IMR-90 (cell line): ENCODE data around the gene TAF7. TPM values are rescaled to one million over a fixed set of nuclear protein-coding genes. Genes with fewer than 3 reads are reported as not detected.

Source experiments
- ATAC-seq: fragments of 200-7000 bp; cut with Tn5 transposase; 2 replicates; pipeline ENCODE4 v1.9.1; 2020; ENCODE audit warnings: low read depth, mild to moderate bottlenecking, moderate library complexity
- BruUV-seq: library from RNA; stranded (reverse); fragments of 400-500 nt; replicated peaks from 2 replicates; lab custom pipeline; 2021; lab: Mats Ljungman, UMichigan
- CTCF ChIA-PET: fragments of 300-600 bp; formaldehyde crosslinking; extraction: SDS; loops from one replicate; lab custom pipeline; 2021; ENCODE audit warnings: antibody characterized with exemption; lab: Yijun Ruan, JAX
- POLR2A ChIA-PET: fragments of 300-600 bp; sonication (Branson Sonifier 250); formaldehyde crosslinking; loops from one replicate; lab custom pipeline; 2022; ENCODE audit warnings: antibody characterized with exemption; ENCODE audit not compliant: unreplicated experiment; lab: Charles Lee
- DNase-seq: peaks from one replicate; pipeline ENCODE4 v3.0.0; 2013
- H2AFZ ChIP-seq: replicated peaks from 2 replicates; pipeline ENCODE3; 2013; ENCODE audit warnings: low read length, mild to moderate bottlenecking; ENCODE audit not compliant: poor library complexity
- H2AK5ac ChIP-seq: 2 replicates; pipeline ENCODE4 v1.6.1; 2013; ENCODE audit warnings: low read depth, low read length, inconsistent platforms
- H2AK9ac ChIP-seq: replicated peaks from 2 replicates; pipeline ENCODE3; 2013; ENCODE audit warnings: mild to moderate bottlenecking, low read depth, low read length, moderate library complexity; ENCODE audit not compliant: poor library complexity
- H2BK120ac ChIP-seq: 2 replicates; pipeline ENCODE4 v1.6.1; 2013; ENCODE audit warnings: low read depth, low read length, inconsistent platforms
- H2BK15ac ChIP-seq: 3 replicates; pipeline ENCODE4 v1.6.1; 2013; ENCODE audit warnings: low read depth, low read length, inconsistent platforms
- H2BK20ac ChIP-seq: 2 replicates; pipeline ENCODE4 v1.6.1; 2013; ENCODE audit warnings: low read depth, mild to moderate bottlenecking, inconsistent platforms, low read length, moderate library complexity
- H2BK5ac ChIP-seq: 2 replicates; pipeline ENCODE4 v1.6.1; 2013; ENCODE audit warnings: mild to moderate bottlenecking, low read depth, low read length, inconsistent platforms; ENCODE audit not compliant: poor library complexity, severe bottlenecking
- H3K14ac ChIP-seq: replicated peaks from 2 replicates; pipeline ENCODE4 v1.6.1; 2013; ENCODE audit warnings: low read depth, low read length, inconsistent platforms
- H3K18ac ChIP-seq: 2 replicates; pipeline ENCODE4 v1.6.1; 2013; ENCODE audit warnings: low read depth, low read length, control low read depth
- H3K23ac ChIP-seq: 2 replicates; pipeline ENCODE4 v1.6.1; 2013; ENCODE audit warnings: low read depth, low read length, inconsistent platforms
- H3K27ac ChIP-seq: 2 replicates; pipeline ENCODE4 v1.5.1; 2013; ENCODE audit warnings: mild to moderate bottlenecking, control low read depth, low read length; ENCODE audit not compliant: insufficient read depth
- H3K27me3 ChIP-seq: 2 replicates; pipeline ENCODE4 v1.6.1; 2013; ENCODE audit warnings: low read length; ENCODE audit not compliant: control insufficient read depth, insufficient read depth
- H3K36me3 ChIP-seq: 2 replicates; pipeline ENCODE4 v1.6.1; 2013; ENCODE audit warnings: low read length, mixed read lengths; ENCODE audit not compliant: control insufficient read depth, insufficient read depth
- H3K4ac ChIP-seq: 2 replicates; pipeline ENCODE4 v1.6.1; 2013; ENCODE audit warnings: low read depth, low read length, inconsistent platforms
- H3K4me1 ChIP-seq: 2 replicates; pipeline ENCODE4 v1.6.1; 2013; ENCODE audit warnings: low read length, mixed read lengths; ENCODE audit not compliant: control insufficient read depth, insufficient read depth
- H3K4me2 ChIP-seq: 2 replicates; pipeline ENCODE4 v1.6.1; 2013; ENCODE audit warnings: low read depth, mild to moderate bottlenecking, control low read depth, low read length, moderate library complexity
- H3K4me3 ChIP-seq: 2 replicates; pipeline ENCODE4 v1.5.1; 2013; ENCODE audit warnings: low read depth, mild to moderate bottlenecking, control low read depth, low read length, moderate library complexity; ENCODE audit not compliant: insufficient read depth
- H3K56ac ChIP-seq: 2 replicates; pipeline ENCODE4 v1.6.1; 2013; ENCODE audit warnings: low read length, inconsistent platforms; ENCODE audit not compliant: insufficient read depth; ENCODE audit errors: extremely low read depth
- H3K79me1 ChIP-seq, 2 experiments: 2 replicates each; pipeline ENCODE4 v1.6.1; 2013; ENCODE audit warnings: low read length in 2 of 2, inconsistent platforms in 1 of 2, low read depth in 1 of 2
- H3K9ac ChIP-seq: 2 replicates; pipeline ENCODE4 v1.6.1; 2013; ENCODE audit warnings: low read depth, low read length, control low read depth
- H3K9me1 ChIP-seq: 2 replicates; pipeline ENCODE4 v1.6.1; 2013; ENCODE audit warnings: low read length, inconsistent platforms; ENCODE audit not compliant: insufficient read depth
- H3K9me3 ChIP-seq: 2 replicates; pipeline ENCODE4 v1.6.1; 2013; ENCODE audit warnings: low read length; ENCODE audit not compliant: control insufficient read depth, insufficient read depth
- H4K20me1 ChIP-seq: 2 replicates; pipeline ENCODE4 v1.6.1; 2013; ENCODE audit warnings: low read length, inconsistent platforms; ENCODE audit not compliant: insufficient read depth
- H4K5ac ChIP-seq: 2 replicates; pipeline ENCODE4 v1.6.1; 2013; ENCODE audit warnings: mild to moderate bottlenecking, low read depth, low read length, control low read depth
- H4K8ac ChIP-seq, 2 experiments: 2 replicates each; pipeline ENCODE4 v1.6.1; 2013; ENCODE audit warnings: low read depth in 2 of 2, low read length in 2 of 2, control low read depth in 1 of 2, inconsistent platforms in 1 of 2
- H4K91ac ChIP-seq: 2 replicates; pipeline ENCODE4 v1.6.1; 2013; ENCODE audit warnings: low read depth, low read length, inconsistent platforms; ENCODE audit not compliant: insufficient read depth
- BHLHE40 ChIP-seq: fragments of 150-350 bp; IDR thresholded peaks from 2 replicates; pipeline ENCODE4 v1.6.1; 2016; ENCODE audit warnings: mild to moderate bottlenecking, low read depth, low read length
- CHD1 ChIP-seq: IDR thresholded peaks from 2 replicates; pipeline ENCODE4 v1.6.1; 2012; ENCODE audit warnings: low read depth, low read length, improper control_type of control experiment
- MAZ ChIP-seq: IDR thresholded peaks from 2 replicates; pipeline ENCODE4 v1.6.1; 2012; ENCODE audit warnings: low read depth, mild to moderate bottlenecking, low read length, improper control_type of control experiment, moderate library complexity, borderline replicate concordance
- MXI1 ChIP-seq: IDR thresholded peaks from 2 replicates; pipeline ENCODE4 v1.6.1; 2012; ENCODE audit warnings: low read depth, mild to moderate bottlenecking, low read length, moderate library complexity, borderline replicate concordance
- NFE2L2 ChIP-seq: fragments of 150-350 bp; IDR thresholded peaks from 2 replicates; pipeline ENCODE4 v1.6.1; 2016; ENCODE audit warnings: low read depth, mild to moderate bottlenecking, low read length
- POLR2A ChIP-seq: IDR thresholded peaks from 2 replicates; pipeline ENCODE4 v1.6.1; 2012; ENCODE audit warnings: mild to moderate bottlenecking, low read depth, low read length
- RAD21 ChIP-seq: IDR thresholded peaks from 2 replicates; pipeline ENCODE4 v1.6.1; 2012; ENCODE audit warnings: low read length, improper control_type of control experiment
- RCOR1 ChIP-seq: IDR thresholded peaks from 2 replicates; pipeline ENCODE4 v1.6.1; 2012; ENCODE audit warnings: mild to moderate bottlenecking, low read length, improper control_type of control experiment; ENCODE audit not compliant: insufficient replicate concordance
- RFX5 ChIP-seq: IDR thresholded peaks from 2 replicates; pipeline ENCODE4 v1.8.0; 2012; ENCODE audit warnings: low read depth, mild to moderate bottlenecking, low read length, moderate library complexity
- SMC3 ChIP-seq: fragments of 150-350 bp; IDR thresholded peaks from 2 replicates; pipeline ENCODE4 v1.6.1; 2016; ENCODE audit warnings: low read depth, mild to moderate bottlenecking, antibody characterized with exemption, low read length, moderate library complexity
- WGBS, 2 experiments: methylation state at CpG; one replicate each; pipeline versions ENCODE4 v1.1.5 to v1.1.7; 2013; ENCODE audit warnings: missing lambda C conversion rate in 2 of 2; ENCODE audit not compliant: insufficient read length in 1 of 2; ENCODE audit errors: extremely low coverage in 2 of 2; 5-methylcytosine and 5-hydroxymethylcytosine counted together
- dilution Hi-C: fragments of 300-500 bp; cut with HindIII; formaldehyde crosslinking; loops from one replicate; pipeline ENCODE4 v1.14.3; 2018; ENCODE audit warnings: low sequenced_read_pairs; ENCODE audit not compliant: unreplicated experiment
- in situ Hi-C: fragments of 300-500 bp; cut with MboI; formaldehyde crosslinking; loops from 3 replicates; pipeline ENCODE4 v1.14.3; 2019; ENCODE audit warnings: low sequenced_read_pairs, inconsistent platforms, mixed read lengths
- intact Hi-C: fragments of 100-400 bp; cut with micrococcal nuclease; formaldehyde crosslinking; loops from 2 replicates; pipeline ENCODE4 v1.10.0; 2022
- polyA plus RNA-seq, 3 experiments: library from polyadenylated mRNA; depleted of rRNA; stranded (reverse); fragments of >200 nt; gene quantifications; 2 replicates each; pipeline ENCODE4 v1.2.3, GENCODE V29; 2012; ENCODE audit warnings: low replicate concordance in 1 of 3
- total RNA-seq: library from RNA; depleted of rRNA; stranded (reverse); fragments of >200 nt; gene quantifications from 2 replicates; pipeline ENCODE4 v1.2.3, GENCODE V29; 2012
- TF ChIP-seq, protein P1 (sequence below): conservative IDR thresholded peaks from 2 replicates; pipeline ENCODE4 v1.5.1; 2012; ENCODE audit warnings: mild to moderate bottlenecking, low read depth, low read length, improper control_type of control experiment
- TF ChIP-seq, protein P2 (sequence below): fragments of 150-350 bp; IDR thresholded peaks from 2 replicates; pipeline ENCODE4 v1.6.1; 2016; ENCODE audit warnings: low read depth, mild to moderate bottlenecking, low read length, moderate library complexity, borderline replicate concordance
- TF ChIP-seq, protein P3 (sequence below): fragments of 150-350 bp; IDR thresholded peaks from 2 replicates; pipeline ENCODE4 v1.6.1; 2017; ENCODE audit warnings: mild to moderate bottlenecking, antibody characterized with exemption, low read length, low read depth

Gene TAF7
- total and polyA plus RNA-seq, 2 of the 4 experiments (the other 2 are of a cell fraction), result 45.7 to 51.8 TPM

DNA sequence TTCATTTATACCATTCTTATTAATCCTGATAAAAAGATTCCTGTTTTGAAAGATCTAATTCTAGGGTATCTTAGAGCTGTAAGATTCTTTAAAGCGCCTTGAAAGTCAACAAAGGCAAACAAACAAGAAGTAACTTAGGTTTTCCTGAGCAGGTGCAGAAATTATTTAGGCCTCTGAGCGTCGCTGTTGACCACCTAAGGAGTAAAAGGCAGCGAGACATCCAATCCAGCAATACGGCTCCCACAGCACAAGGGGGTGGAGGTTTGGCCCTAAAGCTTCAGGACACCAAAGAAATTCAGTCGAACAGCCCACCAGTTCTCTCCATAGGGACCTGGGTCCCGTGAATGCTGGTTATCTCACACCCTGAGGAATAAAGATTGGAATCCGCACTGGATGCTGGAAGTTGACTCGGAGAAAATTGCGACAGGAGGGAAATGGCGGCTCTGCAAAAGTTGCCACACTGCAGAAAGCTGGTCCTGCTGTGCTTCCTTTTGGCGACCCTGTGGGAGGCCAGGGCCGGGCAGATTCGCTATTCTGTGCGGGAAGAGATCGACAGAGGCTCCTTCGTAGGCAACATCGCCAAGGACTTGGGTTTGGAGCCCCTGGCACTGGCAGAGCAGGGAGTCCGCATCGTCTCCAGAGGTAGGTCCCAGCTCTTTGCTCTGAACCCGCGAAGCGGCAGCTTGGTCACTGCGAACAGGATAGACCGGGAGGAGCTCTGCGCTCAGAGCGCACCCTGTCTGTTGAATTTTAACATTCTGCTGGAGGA lies 18.1 kb upstream of the TAF7 start, which contains the start of gene PCDHGA2:
TSS of gene PCDHGA2 (plus strand) at position 223 of the 769 bp plus-strand sequence.
- H3K79me1 ChIP-seq, result no peaks in the 10 kb centered on the region
- no peak within 1 kb of the TSS for H3K27ac ChIP-seq
- H3K4ac ChIP-seq, result peak within 1 kb of the TSS; percentile 43; the same call in 1 of the 2 replicates
- no peak within 1 kb of the TSS for H2AK5ac ChIP-seq
- H4K20me1 ChIP-seq, result no peaks in the 10 kb centered on the region
- dilution Hi-C loops (no loop called here), in situ Hi-C loops (no loop called here), intact Hi-C loops (no loop called here)
- no peak within 1 kb of the TSS; the same call in 1 of the 2 replicates for H3K9ac ChIP-seq
- ATAC-seq (peak; percentile 79), DNase-seq (peak; percentile 66)
- ChIA-PET CTCF (interaction anchor here (0.7 to 1.9 kb wide), 5 partner anchors 8 to 554 kb away, joined by 3 to 6 read pairs (median 3); partner anchors contain the start of gene PCDHGA1), POLR2A (no interaction called here)
- peak within 1 kb of the TSS; percentile 28; the same call in 1 of the 2 replicates for H4K91ac ChIP-seq
- H4K8ac ChIP-seq, result peak within 1 kb of the TSS in 1 of 2 experiments; percentile 71; a peak in 1 of 4 replicates
- no peak within 1 kb of the TSS; the same call in 2 of the 3 replicates for H2BK15ac ChIP-seq
- peak within 1 kb of the TSS; percentile 22; the same call in 1 of the 2 replicates for H3K18ac ChIP-seq
- H3K4me2 ChIP-seq, result peak within 1 kb of the TSS; percentile 58
- H3K27me3 ChIP-seq, result no peaks in the 10 kb centered on the region; the same call in 1 of the 2 replicates
- peak within 1 kb of the TSS; percentile 25 for H2AK9ac ChIP-seq
- H3K23ac ChIP-seq, result no peak within 1 kb of the TSS
- no peaks in the 10 kb centered on the region for H3K4me1 ChIP-seq
- peaks cover 2% of the 10 kb centered on the region; the same call in 1 of the 2 replicates for H3K36me3 ChIP-seq
- H2BK20ac ChIP-seq, result no peak within 1 kb of the TSS
- H4K5ac ChIP-seq, result peak within 1 kb of the TSS; percentile 33; the same call in 1 of the 2 replicates
- peak within 1 kb of the TSS; percentile 96 for H2AFZ ChIP-seq
- peaks cover 32% of the 10 kb centered on the region for H3K9me3 ChIP-seq
- peak within 1 kb of the TSS; percentile 44 for H2BK5ac ChIP-seq
- no peak within 1 kb of the TSS for H2BK120ac ChIP-seq
- no peaks in the 10 kb centered on the region for H3K9me1 ChIP-seq
- H3K4me3 ChIP-seq, result peak within 1 kb of the TSS; percentile 50
- no peak within 1 kb of the TSS; the same call in 1 of the 2 replicates for H3K14ac ChIP-seq
- no CpG with 5 or more reads among the region's 27 CpGs for WGBS, 2 experiments
- no TSS peak for BruUV-seq
- H3K56ac ChIP-seq, result peak within 1 kb of the TSS; percentile 68; the same call in 1 of the 2 replicates
- no peak for TF ChIP-seq MXI1
- no peak for TF ChIP-seq BHLHE40
- 0 out of 2 replicates have a peak, but pooled peaks have one; percentile 26 for TF ChIP-seq SMC3
- TF ChIP-seq RCOR1, result no peak
- TF ChIP-seq, protein P1, sequence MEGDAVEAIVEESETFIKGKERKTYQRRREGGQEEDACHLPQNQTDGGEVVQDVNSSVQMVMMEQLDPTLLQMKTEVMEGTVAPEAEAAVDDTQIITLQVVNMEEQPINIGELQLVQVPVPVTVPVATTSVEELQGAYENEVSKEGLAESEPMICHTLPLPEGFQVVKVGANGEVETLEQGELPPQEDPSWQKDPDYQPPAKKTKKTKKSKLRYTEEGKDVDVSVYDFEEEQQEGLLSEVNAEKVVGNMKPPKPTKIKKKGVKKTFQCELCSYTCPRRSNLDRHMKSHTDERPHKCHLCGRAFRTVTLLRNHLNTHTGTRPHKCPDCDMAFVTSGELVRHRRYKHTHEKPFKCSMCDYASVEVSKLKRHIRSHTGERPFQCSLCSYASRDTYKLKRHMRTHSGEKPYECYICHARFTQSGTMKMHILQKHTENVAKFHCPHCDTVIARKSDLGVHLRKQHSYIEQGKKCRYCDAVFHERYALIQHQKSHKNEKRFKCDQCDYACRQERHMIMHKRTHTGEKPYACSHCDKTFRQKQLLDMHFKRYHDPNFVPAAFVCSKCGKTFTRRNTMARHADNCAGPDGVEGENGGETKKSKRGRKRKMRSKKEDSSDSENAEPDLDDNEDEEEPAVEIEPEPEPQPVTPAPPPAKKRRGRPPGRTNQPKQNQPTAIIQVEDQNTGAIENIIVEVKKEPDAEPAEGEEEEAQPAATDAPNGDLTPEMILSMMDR, result peak; percentile 54
- TF ChIP-seq, protein P2, sequence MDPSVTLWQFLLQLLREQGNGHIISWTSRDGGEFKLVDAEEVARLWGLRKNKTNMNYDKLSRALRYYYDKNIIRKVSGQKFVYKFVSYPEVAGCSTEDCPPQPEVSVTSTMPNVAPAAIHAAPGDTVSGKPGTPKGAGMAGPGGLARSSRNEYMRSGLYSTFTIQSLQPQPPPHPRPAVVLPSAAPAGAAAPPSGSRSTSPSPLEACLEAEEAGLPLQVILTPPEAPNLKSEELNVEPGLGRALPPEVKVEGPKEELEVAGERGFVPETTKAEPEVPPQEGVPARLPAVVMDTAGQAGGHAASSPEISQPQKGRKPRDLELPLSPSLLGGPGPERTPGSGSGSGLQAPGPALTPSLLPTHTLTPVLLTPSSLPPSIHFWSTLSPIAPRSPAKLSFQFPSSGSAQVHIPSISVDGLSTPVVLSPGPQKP, result no peak
- no peak for TF ChIP-seq RFX5
- TF ChIP-seq, protein P3, sequence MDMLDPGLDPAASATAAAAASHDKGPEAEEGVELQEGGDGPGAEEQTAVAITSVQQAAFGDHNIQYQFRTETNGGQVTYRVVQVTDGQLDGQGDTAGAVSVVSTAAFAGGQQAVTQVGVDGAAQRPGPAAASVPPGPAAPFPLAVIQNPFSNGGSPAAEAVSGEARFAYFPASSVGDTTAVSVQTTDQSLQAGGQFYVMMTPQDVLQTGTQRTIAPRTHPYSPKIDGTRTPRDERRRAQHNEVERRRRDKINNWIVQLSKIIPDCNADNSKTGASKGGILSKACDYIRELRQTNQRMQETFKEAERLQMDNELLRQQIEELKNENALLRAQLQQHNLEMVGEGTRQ, result no peak
- TF ChIP-seq MAZ, result no peak
- TF ChIP-seq NFE2L2, result no peak
- TF ChIP-seq RAD21, result peak; percentile 56
- no peak for TF ChIP-seq POLR2A
- no peak for TF ChIP-seq CHD1
